GM18868 (cell line): ENCODE results near the gene GPX2.

Source experiments
- ATAC-seq: cut with Tn5 transposase; IDR thresholded peaks from one replicate; pipeline ENCODE4 v1.9.1; 2021; ENCODE audit warnings: mild to moderate bottlenecking, moderate library complexity; ENCODE audit not compliant: unreplicated experiment

GPX2 gene

DNA sequence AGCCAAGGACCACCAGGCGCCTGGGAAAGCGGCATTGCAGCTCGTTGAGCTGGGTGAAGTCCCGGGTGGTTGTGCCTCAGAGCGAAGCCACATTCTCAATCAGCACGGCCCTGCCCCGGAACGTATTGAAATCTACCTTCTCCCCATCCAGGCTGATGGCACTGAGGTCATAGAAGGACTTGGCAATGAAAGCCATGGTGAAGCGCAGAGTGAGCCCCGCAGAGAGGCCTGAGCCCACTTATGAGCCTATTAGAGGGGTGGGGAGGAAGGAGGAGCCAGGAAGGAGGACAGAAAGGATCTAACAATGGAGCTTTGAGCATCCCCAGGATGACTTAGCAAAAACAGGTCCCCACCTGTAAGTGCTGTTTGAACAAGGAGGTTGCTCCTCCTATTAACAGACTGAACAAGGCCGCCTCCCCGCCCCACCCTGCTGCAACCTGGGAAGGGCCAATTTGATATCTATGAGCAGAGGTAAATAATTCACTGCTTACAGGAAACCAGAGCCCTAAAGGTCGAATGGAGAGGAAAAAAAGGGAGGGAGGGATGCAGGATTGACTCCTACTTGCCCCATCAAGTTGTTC, at the start of gene GPX2:
TSS of gene GPX2 (minus strand) at position 215 of the 581 bp plus-strand sequence. CDS start at position 196, 19 bp downstream.
- ATAC-seq: no peak

DNA sequence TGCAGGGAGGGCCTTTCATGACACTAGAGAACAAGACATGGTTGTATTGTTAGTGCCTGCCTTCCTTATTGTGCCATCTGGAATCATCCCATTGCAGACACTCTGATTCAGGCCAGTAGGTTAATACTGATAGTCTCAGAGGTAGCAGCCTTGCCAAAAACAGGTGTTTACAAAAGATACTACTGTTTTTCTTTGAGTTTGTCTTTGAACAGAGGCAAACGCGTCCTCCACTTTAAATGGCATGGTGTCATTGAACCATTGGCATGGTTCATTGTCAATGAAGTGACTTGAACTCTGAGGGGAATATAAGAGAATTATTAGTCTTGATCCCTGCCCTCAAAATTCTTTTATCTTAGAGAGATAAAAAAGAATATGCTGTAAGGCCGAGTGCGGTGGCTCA, 48.4 kb upstream of the GPX2 start:
- ATAC-seq: no peak

- no peak for ATAC-seq
Observed at GRCh38 chr14:64990296-64990695, 47.8 kb upstream of the GPX2 start.

DNA sequence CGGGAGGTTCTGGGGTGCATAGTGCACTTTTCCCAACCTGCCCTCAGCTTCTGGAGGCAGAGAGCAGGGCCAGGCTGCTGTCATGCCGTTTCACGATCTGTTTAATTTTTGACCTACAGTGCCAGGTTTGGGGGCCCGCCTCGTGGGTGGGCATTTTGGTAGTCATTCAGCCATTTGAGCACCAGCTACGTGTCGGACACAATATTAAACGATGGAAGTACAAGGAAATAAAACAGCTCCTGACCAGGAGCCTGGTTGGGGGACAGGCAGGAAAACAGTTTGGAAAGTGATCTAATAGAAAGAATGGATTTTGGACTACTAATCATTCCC, 44.9 kb upstream of the GPX2 start:
- no peak for ATAC-seq

DNA sequence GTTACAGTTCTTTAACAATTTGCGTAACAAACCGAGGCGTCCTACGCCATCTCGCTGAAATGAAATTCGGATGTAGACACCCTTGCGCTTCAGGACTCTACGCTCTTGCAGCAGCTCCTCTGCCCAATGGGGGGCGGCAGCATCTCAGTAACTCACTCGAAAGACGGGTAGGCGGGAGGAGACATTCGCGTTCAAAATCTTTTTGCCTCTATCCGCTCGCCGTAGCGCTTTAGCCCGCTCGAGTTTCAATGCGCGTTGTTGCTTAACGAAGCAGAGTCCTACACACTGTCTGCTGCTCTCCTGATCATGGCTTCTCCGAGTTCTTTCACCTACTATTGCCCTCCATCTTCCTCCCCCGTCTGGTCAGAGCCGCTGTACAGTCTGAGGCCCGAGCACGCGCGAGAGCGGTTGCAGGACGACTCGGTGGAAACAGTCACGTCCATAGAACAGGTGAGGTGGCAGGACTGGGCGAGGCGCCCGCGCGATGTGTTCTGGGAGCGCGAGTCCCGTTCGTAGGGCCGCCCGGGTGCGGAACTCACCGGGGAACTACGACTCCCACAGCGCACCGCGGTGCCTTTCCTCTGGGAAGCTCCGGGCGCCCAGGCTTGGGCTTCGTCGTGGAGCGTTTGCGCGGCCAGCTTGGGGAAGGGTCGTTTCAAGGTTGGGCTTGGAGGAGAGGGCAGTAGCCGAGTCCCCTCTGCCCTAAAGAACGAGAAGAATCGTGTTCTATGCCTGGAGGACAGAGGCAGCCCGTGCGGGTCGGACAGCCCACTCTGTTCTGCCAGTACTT, 44.3 kb upstream of the GPX2 start, which contains the start of gene FNTB:
TSS of gene FNTB (plus strand) at position 248 of the 790 bp plus-strand sequence. CDS start at position 307, 59 bp downstream.
- peak; percentile 92 for ATAC-seq

GRCh38 chr14:64983439-64984310, 41.1 kb upstream of the GPX2 start:
- no peak for ATAC-seq

DNA sequence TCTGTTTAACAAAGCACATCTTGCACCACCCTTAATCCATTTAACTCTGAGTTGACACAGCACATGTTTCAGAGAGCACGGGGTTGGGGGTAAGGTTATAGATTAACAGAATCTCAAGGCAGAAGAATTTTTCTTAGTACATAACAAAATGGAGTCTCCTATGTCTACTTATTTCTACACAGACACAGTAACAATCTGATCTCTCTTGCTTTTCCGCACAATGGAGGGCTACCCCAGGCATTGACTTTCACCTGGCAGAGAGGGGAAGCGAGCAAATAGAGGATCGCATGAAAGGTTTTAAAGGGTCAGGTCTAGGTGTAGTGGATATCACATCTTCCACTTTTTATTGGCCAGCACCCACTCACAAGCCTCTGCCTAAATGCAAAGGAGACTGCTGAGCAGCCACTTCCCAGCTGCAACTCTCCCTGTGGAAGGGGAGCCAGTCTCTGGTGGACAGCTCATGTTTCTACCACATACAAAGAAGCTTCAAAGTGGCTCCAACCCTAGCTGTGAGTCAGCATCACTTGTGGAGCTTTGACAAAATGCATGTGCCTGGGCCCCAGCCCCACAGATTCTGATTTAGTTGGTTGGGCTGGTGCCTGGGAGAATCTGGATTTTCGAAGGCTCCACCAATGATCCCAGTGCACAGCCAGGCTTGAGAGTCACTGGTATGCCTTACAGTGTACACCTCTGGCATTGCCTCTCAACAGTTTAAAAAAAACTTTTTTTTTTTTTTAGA, 37.0 kb upstream of the GPX2 start:
- ATAC-seq: no peak

- ATAC-seq: no peak
Observed at GRCh38 chr14:64974563-64974962, 32.0 kb upstream of the GPX2 start.

DNA sequence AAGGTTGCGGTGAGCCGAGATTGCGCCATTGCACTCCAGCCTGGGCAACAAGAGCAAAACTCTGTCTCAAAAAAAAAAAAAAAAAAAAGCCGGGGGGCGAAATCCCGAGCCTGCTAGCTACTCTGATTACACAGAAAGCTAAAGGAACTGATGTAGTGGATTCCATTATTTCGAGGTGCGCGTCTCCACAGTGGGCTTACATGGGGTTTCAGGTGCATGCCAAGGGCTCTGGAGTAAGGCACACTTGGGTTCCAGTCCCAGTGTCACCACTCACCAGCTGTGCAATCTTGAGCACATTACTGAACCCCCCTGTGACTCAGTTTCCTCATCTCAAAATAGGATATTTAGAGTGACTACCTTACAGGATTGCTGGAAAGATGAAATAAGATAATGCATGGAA, 31.3 kb upstream of the GPX2 start:
- no peak for ATAC-seq

GRCh38 chr14:64973026-64973442, 30.5 kb upstream of the GPX2 start:
- ATAC-seq: no peak

- peak; percentile 56 for ATAC-seq
Observed at GRCh38 chr14:64971943-64972791, 29.6 kb upstream of the GPX2 start, which contains the start of gene RAB15. Gene RAB15, minus strand, starts transcription at chr14:64972336. Its CDS starts 260 bp downstream, at chr14:64972076.

GRCh38 chr14:64971491-64971942, 29.0 kb upstream of the GPX2 start:
- no peak for ATAC-seq

DNA sequence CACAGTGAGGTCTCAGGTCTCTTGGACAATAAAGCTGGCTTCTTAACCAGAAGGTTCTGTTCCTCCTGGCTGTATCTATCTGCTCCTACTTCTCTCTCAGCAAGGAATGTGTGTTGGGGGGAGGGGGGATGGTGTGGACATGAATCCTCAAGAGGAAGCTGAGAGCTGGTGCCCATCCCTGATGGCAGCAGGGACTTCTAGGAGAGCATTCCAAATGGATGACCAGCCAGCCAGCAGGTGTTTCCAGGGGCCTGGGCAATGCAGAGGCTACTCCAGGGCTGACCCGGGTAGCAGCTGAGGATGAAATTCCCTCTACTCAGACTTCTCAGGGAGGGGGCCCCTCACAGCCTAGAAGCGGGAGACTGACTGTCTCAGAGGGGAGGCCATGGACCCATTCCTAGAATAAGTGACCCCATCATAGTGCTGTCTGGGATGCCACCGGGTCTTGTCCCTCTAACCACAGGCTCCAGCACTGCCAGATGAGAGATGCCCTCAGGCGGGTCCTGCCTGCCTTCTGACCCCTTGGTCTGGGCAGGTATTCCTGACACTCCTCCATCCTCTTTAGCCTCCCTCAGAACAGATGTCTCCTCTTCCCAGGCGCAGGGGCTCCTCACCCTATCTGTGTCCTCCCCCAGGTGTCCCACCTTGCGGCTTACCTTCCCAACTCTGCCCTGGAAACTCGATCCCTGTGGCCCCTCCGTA, 28.4 kb upstream of the GPX2 start:
- no peak for ATAC-seq

DNA sequence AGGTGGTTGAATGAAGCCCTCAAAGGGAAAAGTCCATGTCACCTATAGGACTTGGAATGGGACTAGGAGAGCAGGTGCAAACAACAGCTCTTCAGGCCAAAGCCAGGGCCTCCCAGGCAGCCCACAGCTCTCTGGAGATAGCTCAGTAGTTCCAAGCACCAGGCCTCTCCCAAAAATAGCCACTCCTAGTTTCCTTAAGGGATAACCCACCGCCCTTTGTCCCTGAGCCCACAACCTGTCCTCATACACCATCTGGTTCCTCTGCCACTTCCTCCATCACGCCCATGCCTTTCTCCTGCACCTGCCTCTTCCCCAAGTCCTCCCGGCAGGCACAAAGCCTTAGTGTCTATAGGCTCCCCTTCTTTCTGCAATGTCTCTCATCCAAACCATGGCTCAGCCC, 27.5 kb upstream of the GPX2 start:
- ATAC-seq: no peak

DNA sequence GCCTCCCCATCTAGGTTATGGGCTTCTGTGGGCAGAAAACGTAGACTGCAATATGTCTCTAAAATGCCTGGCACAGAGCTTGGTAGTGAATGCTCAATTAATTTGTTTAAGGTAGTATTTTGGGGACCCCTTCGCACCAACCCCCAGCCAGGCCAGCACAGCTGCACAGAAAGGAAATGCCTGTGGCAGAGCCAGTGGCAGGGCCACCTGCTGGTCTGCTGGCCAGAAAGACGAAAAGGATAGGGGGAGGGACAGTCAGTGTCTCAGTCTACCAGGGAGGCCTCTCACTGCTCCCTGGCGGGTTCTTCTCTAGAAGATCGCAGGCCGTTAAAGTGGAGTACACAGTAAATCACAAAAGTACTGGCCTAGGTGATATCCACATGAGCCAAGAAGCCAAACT, 26.1 kb upstream of the GPX2 start:
- no peak for ATAC-seq

- no peak for ATAC-seq
Observed at GRCh38 chr14:64968167-64968566, 25.6 kb upstream of the GPX2 start.

DNA sequence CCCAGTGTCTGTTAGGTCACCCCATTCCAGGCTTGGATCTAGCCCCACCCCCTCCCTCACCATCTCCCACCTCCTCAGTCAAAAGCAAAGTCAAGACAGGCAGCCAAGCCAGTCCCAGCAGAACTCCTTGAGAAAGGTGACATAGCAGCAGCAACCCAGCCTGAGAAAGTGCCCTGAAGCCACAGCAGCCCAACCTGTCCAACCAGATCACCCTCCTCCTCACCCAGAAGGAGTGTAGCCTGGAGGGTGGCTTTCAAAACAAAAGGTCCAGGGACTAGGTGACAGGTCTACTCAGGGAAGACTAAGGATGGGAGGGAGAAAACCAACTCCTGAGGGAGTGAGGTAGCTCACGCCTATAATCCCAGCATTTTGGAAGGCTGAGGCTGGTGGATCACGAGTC, 24.4 kb upstream of the GPX2 start:
- no peak for ATAC-seq

DNA sequence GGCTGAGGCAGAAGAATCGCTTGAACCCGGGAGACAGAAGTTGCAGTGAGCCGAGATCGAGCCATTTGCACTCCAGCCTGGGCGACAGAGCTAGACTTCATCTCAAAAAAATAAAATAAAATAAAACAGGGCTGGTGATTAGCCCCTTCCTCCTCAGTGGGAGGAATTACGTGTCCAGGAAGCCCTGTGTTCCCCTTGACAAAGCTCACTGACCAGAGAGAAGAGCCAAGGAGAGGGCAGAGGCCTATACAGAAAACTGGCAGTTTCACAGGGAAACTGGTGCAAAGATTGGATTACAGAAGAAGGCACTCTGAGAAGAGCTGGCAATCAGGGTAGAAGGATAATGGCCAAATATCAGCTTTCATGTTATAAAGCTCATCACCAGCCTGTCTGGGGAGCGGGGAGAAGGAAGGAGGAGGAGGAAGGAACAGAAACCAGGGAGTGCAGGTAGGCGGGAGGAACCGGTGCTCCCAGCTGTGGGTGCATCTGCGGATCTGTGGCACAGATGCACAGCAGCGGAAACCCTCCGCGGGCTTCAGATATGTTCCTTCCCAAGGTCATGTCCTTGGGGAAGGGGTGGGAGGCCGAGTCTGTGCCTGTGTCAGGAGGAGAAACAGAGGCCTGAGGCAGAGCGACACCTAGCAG, 22.9 kb upstream of the GPX2 start:
- no peak for ATAC-seq

DNA sequence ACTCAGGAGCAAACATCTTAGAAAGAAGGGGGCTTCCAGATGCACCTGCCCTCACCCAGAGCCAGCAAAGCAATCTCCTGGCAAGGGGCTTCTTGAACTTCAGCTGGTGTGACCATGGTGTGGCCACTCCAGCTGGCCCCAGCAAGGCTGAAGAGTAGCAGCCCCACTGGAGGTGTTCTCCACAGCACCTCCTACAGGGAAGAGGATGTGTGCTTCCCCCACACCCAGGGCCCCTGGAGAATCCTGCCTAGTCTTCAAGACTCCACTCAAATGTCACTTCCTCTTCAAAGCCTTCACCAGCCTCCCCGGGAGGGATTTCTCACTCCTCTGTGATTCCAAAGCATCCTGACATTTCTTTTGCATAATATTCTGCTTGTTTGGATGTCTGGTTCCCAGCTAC, 21.1 kb upstream of the GPX2 start:
- ATAC-seq: no peak
